ENCODE measurements around the gene CTPS2.

The CTPS2 gene

DNA sequence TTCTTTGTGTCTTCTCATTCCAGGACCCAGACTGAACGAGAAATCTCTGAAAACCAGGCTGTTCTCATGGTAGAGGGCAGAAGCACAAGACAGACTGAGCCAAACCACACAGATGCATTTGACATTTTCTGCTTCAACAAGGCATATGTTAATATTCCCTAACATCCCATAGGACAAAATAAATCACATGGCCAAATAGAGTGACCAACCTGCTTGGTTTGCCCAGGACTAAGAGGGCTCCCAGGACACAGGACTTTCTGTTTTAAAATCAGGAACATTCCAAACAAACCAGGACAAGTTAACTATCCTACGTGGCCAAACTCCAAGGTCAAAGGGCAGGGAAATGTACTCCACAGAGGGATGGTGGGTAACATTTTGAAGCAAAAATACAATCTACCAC is 11.7 kb downstream of the CTPS2 start:
- DNase-seq (ENCODE audit: low read depth), result peak; percentile 19

DNA sequence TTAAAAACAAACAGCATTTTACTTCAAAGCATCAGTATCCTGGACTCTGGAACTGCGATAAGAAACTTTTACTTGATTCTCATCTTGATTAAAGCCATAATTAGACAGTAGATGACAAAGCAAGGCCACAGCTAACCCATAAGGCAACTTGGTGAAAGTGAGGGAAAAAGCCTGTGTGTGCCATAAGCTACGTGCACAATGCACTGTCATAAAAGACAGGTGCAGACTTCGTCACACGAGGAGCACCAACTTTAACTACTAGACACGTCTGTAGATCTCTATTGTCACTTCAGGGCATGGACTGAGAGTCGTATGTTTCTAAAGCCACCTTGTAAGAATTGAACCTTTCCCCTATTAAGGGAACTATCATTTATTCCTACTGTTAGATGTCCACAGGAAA is 13.1 kb downstream of the CTPS2 start:
- no peak for DNase-seq (ENCODE audit: low read depth)
- H3K4me3 ChIP-seq (ENCODE audit: control insufficient read depth, low read depth, low read length), result no peak overlapping the region
- TF ChIP-seq, protein P1, sequence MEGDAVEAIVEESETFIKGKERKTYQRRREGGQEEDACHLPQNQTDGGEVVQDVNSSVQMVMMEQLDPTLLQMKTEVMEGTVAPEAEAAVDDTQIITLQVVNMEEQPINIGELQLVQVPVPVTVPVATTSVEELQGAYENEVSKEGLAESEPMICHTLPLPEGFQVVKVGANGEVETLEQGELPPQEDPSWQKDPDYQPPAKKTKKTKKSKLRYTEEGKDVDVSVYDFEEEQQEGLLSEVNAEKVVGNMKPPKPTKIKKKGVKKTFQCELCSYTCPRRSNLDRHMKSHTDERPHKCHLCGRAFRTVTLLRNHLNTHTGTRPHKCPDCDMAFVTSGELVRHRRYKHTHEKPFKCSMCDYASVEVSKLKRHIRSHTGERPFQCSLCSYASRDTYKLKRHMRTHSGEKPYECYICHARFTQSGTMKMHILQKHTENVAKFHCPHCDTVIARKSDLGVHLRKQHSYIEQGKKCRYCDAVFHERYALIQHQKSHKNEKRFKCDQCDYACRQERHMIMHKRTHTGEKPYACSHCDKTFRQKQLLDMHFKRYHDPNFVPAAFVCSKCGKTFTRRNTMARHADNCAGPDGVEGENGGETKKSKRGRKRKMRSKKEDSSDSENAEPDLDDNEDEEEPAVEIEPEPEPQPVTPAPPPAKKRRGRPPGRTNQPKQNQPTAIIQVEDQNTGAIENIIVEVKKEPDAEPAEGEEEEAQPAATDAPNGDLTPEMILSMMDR (conservative IDR thresholded peaks at IDR 0.05; ENCODE audit: control insufficient read depth, insufficient read depth, low read depth, low read length), result no peak

More for the DNA sequence above, 11.7 kb downstream of the CTPS2 start:
- no peak overlapping the region for H3K4me3 ChIP-seq (ENCODE audit: control insufficient read depth, low read depth, low read length)
- TF ChIP-seq, protein P1 (conservative IDR thresholded peaks at IDR 0.05; ENCODE audit: control insufficient read depth, insufficient read depth, low read depth, low read length), result no peak

DNA sequence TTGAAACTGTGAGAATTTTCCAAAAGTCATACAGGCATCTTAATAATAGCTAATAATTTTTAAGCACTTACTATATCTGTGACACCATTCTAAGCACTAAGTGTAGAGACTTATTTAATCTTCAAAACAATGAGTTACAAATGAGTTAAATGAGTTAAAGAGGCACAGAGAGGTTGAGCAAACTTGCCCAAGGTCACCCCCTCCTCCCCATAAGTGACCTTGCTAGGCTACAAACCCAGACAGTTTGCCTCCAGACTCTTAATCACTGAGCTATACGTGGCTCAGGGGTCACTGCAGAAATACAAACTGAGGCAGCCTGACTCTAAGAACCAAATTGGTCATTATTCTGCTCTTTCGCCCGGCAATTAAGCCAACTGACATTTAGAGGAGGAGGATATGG is 15.5 kb downstream of the CTPS2 start:
- TF ChIP-seq, protein P1 (conservative IDR thresholded peaks at IDR 0.05; ENCODE audit: control insufficient read depth, insufficient read depth, low read depth, low read length), result no peak
- DNase-seq (ENCODE audit: low read depth), result no peak
- no peak overlapping the region for H3K4me3 ChIP-seq (ENCODE audit: control insufficient read depth, low read depth, low read length)

DNA sequence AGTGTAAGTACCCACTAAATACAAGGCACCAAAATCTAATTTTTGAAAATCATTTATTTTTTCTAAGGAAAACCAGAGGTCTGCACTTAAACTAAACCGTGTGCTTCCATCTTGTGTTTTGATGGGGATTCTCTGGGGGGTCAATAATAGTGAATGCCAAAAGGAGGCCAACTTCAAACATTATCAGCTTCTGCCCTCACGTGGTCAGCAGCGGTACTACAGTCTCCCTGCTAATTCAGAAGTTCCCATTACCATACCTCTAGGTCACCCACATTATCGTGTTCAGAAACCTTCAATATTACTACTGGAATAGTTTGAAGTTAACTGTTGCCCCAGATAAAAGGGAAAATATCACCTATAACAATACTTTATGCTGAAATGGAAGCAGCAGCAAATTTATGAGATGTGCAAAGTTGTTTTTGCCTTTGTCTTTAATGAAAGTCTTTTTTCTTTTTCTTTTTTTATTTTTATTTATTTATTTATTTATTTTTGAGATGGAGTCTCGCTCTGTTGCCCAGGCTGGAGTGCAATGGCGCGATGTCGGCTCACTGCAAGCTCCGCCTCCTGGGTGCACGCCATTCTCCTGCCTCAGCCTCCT is 17.3 kb downstream of the CTPS2 start:
- DNase-seq (ENCODE audit: low read depth), result peak; percentile 70
- TF ChIP-seq, protein P1 (conservative IDR thresholded peaks at IDR 0.05; ENCODE audit: control insufficient read depth, insufficient read depth, low read depth, low read length), result peak; percentile 95
- no peak overlapping the region for H3K4me3 ChIP-seq (ENCODE audit: control insufficient read depth, low read depth, low read length)

DNA sequence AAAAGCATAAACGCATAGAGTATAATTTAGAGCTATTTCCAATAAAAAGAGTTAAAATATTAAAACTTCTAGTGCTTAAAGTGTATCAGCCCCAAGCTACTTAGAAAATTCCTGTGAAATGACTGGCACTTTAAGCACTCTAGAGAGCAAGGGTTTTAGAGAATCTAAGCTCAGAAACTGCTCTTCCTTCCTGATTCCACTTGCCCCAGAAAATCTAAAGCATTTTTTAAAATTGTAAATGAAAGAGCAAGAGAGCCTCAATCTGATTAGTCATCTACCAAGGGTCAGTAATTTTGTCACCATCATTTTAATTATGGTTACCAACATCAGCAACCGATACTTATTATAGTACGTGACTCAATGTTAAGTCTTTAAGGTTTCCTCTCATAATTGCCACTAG is 25.0 kb downstream of the CTPS2 start:
- DNase-seq (ENCODE audit: low read depth), result no peak
- no peak overlapping the region for H3K4me3 ChIP-seq (ENCODE audit: control insufficient read depth, low read depth, low read length)
- TF ChIP-seq, protein P1 (conservative IDR thresholded peaks at IDR 0.05; ENCODE audit: control insufficient read depth, insufficient read depth, low read depth, low read length), result no peak

DNA sequence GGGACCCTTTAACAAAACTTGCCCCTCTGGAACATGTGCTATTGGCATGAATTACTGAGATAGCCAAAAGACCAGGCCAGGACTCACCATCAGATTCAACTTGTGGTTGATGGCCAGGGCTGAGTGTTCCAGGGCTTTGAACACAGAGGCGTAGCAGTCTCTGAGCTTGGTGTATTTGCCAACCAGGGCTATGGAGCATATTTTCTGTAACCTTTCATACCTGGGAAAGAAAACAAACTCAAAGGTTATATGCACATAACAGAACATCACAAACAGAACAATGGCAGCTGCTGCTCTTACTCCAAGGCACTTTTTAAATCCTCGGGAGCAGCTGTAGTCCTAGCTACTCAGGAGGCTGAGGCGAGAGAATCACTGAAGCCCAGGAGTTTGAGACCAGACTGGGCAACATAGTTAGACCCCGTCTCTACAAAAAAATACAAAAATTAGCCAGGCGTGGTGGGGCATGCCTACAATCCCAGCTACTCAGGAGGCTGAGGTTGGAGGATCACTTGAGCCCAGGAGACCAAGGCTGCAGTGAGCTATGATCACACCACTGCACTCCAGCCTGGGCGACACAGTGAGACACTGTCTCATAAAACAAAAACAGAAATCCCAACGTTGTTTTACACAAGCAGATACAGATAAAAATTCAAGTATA is 29.3 kb downstream of the CTPS2 start:
- TF ChIP-seq, protein P1 (conservative IDR thresholded peaks at IDR 0.05; ENCODE audit: control insufficient read depth, insufficient read depth, low read depth, low read length), result no peak
- H3K4me3 ChIP-seq (ENCODE audit: control insufficient read depth, low read depth, low read length), result no peak overlapping the region
- no peak for DNase-seq (ENCODE audit: low read depth)
